Astrocyte (in vitro differentiated cells and primary cell): Measurements from ENCODE around the gene ARHGAP6.

ENCODE experiments used
- CTCF ChIP-seq: IDR thresholded peaks from 2 replicates; pipeline ENCODE4 v1.5.1; 2011; ENCODE audit warnings: low read depth, mild to moderate bottlenecking, inconsistent platforms, low read length, moderate library complexity; ENCODE audit not compliant: insufficient read depth
- EZH2 ChIP-seq: IDR thresholded peaks from 2 replicates; pipeline ENCODE4 v1.6.1; 2012; ENCODE audit warnings: mild to moderate bottlenecking, low read length, inconsistent platforms; ENCODE audit not compliant: insufficient read depth

DNA sequence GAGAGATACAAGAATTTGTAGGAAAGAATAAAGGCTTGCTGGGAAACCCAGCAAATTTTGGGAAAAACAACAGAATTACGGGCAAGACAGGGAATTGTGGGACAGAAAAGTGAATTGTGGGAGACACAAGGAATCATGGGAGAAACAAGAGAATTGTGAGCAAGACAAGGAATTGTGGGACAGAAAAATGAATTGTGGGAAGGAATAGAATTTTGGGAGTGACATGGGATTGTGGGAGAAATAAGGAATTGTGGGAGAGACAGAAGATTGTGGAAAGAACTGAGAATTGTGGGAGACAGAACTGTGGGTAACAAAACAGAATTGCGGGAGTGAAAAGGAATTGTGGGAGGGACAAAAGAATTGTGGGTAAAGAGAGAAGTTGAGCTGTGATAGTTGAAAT lies 555.8 kb downstream of the ARHGAP6 start:
- TF ChIP-seq CTCF (no peak), EZH2 (no peak)
